NCI-H2171 treated with DMSO at 0.1 percent for 48 hours (cell line): ENCODE data around the gene PPT2.
A peak's percentile ranks its signal among the peaks of the same experiment; 100 is the strongest.
"Not testable (repeated sequence)": the region's sequence is repeated elsewhere in the genome, so short reads cannot be mapped to it uniquely, and the experiment has no call there.

Experiments used
- DNase-seq: peaks from one replicate; lab custom pipeline; 2025; lab: John Stamatoyannopoulos, UW

PPT2 gene

DNA sequence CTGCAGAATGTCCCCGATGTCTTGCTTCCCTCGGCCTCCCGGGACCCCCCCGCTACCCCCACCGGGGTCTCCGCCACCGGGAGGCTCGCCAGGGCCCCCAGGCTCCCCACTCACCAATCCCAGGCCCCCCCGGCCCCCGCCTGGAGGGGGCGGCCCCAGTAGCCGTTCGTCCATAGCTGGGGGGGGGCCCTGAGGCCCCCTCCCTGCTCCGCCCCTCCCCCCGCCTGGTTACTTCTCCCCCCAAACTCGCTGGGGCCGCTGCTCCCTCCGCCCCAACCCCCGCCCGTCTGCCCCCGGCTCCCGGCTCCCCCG, 35.8 kb downstream of the PPT2 start:
- DNase-seq, result no peak

DNA sequence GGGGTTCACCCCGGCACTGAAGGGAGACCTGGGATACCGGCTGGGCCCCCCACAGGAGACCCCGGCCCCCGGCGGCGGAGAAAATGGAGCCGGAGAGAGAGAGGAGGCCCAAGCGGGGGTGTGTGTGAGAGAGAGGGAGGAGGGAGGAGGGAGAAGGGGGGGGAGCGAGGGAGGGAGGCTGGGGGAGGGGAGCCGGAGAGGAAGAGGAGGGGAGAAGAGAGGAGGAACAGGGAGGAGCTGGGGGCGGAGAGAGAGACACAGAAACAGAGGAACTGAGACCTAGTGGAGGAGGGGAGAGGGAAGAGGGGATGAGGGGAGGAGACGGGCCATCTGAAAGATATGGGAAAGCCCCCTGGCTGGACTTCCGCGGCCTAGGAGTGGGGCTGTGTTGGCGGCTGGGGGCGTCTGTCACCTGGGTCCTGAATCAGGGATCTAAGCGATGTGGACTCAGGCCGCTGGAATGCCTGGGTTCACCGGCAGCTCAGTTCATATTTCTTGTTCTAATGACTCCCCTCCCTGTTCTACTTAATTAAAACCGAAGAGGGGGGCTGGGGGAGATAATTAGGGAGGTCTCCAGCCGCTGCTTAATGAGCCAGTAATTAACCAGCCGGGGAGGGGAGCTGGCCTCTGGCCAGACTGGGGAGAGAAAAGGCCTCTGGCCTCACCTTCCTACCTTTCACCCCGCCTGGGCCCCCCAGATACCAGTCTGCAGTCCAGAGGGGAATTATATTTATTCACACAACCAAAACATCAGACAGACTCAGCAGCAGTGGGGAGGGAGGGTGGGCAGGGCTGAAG, 36.3 kb downstream of the PPT2 start, which contains the start of gene PBX2:
Gene PBX2 (minus strand): TSS at position 149 of the 798 bp plus-strand sequence. CDS start 287 bp downstream, outside the sequence.
- peak; percentile 90 for DNase-seq

DNA sequence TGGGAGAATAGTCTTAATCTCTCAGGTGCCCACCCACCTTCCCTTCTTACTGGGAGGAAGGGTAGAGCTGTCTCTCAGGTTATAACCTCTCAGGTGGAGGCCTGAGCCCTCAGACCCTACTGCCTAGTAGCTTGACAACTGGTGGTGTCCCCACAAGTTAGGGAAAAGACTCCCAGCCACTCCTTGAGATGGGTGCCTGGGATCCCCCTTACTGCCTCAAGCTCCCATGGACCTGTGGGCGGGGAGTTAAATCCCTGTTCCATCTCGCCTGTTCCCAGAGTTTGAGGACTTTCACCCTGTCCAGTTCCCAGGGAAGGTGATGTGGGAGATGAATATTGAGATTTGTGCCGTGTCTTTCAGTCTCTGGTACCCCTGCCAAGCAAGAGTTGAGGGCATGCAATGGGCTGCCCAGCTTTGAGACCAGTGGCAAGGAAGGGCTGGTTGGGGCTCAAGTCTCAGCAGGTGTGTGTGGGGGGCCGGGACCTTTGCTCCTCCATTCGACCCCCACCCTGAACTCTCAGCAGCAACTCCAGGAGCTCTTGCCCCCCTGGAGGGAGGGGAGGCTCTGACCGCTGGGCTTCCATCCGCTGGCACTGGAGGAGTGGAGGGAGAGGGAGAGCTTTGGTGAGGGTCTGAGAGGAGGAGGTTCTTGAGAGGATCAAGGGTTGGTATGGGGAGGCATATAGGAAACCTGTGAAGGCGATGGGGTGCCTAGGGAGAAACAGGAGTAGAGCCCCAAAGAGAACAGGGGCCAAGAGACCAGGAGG, 37.2 kb downstream of the PPT2 start:
- DNase-seq, result no peak

DNA sequence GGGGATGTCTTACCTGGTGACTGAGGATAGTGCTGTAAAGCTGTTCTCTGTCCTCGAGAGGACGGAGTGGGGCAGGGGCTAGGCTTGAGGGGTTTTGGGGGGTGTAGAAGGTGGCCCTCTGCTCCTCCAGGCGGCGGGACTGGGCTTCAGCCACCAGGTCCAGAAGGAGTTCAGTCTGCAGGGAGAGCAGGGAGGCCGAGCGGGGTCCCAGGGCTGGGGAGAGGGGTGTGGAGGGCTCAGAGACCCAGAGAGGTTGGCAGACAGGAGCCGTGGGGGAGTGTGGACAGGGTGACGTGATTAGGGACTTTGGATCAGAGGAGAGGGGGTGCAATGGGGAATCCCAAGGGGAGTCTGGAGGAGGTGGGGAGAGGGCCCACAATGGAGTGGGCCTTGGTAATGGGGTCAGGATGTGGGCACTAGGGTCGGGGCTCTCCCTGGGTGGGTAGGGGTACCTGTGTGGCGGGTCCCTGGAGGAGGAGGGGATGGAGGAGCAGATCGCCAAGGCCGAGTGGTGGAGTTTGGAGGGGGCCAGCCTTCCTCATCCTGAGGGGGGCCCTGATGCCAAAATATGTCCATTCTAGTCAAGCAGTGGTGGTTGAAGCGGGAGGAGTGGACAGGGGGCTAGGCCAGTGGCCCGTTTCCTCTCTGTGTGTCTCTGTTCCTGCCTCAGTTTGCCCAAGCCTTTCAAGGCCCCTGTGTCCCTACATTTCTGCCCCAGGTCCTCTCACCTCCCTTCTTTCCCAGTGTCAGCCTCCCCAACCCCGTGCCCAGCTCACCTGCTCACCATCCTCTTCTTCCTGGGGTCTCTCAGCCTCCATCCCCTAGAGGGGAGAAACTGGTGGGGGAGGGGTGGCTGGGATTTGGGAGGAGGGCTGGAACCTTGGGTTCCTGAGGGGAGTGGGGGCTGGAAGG, 38.0 kb downstream of the PPT2 start:
- no peak for DNase-seq

DNA sequence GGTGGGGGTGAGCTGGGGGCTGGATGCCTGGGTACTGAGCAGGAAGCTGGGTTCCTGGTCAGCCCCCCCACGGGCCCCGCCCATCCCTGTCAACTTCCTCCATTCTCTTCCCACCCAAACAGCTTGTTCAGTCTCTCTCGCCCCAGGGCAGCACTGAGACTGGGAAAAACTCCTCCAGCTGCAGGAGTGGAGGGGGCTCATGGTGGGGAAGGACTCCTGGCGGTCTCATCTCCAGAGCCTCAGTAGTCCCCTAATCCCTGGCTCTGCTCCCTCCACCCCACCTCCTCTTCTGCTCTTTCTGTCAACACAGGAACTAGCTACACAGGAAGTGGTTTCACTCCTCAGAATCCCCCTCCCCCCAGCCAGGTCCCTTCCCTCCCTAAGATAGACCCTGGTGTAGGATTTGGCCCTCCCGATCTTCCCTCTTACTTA, 38.7 kb downstream of the PPT2 start, which contains the start of gene GPSM3:
Gene GPSM3 (minus strand): TSS at position 36 of the 432 bp plus-strand sequence. CDS start 130 bp downstream, outside the sequence.
- DNase-seq, result no peak

DNA sequence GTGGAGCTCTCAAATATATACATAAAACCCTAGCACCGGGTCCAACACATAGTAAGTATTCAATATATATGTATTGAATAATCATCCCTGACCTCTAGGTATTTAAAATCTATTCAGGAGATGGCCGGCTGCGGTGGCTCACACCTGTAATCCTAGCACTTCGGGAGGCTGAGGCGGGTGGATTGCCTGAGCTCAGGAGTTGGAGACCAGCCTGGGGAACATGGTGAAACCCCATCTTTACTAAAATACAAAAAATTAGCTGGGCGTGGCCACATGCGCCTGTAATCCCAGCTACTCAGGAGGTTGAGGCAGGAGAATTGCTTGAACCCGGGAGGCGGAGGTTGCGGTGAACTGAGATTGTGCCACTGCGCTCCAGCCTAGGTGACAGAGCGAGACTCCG, 39.2 kb downstream of the PPT2 start:
- DNase-seq, result not testable (repeated sequence)

DNA sequence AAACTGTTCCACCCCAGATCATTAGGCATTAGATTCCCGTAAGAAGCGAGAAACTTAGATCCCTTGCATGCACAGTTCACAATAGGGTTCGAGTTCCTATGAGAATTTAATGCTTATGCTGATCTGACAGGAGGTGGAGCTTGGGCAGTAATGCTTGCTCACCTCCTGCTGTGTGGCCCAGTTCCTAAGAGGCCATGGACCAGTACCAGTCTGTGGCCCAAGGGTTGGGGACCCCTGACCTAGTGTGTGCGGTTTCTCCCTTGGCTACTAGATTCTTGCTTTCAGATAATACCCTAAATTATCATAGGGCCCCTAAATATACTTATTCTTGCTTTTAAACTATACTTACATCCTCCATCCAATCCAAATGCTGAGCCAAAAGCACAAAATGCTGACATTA, 40.4 kb downstream of the PPT2 start:
- no peak for DNase-seq

DNA sequence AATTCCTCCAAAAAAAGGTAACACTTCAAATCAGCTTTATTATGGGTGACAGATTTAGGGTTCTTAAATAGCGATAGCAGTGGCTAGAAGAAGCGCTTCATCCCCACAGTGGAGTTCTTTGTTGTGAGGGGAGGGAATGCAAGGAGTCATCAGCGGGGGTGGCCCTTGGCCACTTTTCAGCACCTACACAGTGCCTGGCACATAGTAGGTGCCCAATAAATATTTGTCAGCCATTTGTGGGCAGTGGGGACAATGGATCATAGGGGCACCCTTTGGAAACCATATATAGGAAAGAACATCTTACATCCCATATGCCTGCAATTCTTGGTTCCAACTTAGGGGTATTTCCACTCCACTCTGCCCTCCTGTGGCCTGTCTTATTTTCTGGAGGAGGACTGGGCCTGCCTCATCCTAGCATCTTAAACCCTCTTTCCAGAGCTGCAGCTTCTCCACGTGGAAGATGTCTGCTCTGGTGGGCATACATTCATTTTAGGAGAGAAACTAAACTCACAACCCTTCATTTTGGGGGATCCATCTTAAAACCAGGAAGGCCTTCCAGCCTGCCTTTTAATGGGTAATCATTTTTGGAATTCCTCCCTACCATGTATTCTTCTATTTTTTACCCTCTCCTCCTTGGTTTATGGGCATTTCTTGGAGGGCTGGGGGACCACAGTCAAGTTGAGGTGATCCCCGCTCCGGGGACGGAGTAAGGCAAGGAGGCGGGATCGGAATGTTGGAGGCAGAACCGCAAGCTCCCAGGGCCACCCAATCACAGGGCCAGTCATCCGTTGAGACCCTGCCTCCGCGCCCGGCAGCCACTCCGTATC, 41.1 kb downstream of the PPT2 start:
- peak; percentile 73 for DNase-seq

DNA sequence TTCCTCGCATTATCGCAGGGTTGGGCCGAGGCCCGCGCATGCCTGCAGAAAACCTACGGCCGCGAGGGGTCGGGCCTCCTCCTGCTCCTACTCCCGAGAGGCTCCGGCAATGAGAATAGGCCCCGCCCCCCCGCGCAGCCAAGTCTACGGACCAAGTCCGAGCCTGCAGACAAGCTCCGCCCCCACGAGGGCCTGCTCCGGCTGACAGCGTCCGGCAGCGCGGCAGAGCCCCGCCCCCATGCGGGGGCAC, 41.6 kb downstream of the PPT2 start:
- DNase-seq, result peak; percentile 99

DNA sequence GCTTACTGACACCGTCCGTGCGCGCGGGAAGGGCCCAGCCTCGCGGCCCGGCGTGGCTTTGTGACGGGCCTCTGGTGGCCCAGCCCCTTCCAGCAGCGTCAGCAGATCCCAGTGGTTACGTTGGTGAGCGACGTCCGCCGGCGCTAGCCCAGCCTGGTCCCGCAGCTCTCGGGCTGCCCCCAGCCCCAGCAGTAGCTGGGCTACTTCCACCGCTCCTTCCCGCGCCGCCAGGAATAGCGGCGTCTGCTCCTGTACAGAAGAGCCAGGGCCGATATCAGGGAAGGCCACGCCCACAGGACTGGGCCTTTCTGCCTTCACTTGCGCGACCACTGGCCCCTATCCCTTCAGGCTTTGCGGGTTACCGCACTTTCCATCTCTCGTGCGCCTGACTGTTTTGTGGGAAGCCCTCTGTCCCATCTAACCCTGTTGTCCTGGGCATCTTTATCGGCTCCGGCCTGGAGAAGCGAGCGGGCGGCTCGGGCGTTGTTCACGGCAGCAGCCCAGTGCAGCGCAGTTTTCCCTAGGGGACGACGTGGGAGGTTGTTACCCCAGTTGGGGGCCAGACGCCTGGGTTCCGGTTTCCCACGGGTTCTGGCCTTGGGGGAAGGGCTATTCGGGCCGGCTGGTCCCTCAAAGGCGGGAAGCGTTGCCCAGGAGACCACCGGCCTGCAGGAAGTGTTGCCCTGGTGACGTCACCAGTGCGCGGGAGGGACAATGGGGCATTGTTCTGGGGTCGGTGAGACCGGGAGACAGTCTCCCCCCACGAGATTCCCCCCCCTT, 42.2 kb downstream of the PPT2 start:
- DNase-seq, result peak; percentile 77

DNA sequence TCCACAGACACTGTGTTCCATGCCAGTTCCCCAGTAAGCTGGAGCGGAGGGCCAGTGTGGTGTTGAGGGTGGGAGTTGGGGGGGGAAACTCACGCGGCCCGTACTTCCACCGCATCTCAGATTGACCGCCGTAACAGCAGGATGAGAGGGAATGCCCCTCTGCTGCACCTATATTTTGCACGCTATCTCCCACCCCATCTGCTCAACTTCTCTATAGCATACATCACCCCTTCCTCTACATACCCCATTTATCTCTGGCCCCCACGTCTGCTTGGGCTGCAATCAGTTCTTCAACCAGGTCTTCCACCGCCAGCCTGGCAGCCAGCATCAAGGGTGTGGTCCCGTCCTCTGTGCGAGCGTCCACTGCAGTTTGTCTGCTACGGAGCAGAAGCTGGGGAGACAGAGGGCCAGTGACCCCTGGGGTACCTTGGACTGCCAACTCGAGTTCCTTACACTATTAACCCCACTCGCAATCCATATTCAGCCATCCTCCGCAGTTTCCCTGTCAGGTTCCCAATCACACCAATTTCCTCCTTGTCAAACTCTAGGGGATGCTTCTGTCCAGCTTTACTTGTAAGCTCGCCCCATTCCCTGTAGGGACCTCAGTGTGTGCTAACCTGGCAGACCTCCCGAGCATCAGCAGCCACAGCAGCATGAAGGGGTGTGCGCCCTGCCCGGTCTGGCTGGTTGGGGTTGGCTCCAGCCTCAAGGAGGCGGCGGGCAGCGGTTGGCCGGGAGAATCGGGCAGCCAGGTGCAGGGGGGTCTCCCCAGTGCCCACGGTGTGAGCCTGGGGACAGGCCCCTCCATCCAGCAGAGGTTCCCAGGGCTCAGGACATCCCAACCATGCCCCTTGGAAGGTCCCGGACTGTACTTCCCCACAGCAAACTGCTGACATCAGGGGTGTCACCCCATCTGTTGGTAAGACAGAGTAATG, 43.0 kb downstream of the PPT2 start:
- DNase-seq, result no peak

DNA sequence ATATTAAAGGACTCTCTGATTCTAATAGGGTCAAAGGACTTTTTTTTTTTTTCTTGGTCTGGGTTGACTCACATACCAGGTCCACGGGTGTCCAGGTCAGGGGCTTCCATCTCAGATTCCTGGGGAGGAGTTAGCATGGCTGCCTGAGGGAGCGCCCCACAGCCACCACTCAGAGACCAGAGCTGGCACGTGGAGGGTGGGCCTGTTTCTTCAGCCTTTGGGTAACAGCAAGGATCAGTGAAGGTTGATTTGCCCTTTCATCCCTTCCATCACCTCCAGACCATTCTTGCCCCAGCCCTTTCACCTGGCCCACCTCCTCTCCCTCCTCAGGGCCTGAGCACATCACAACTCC, 44.4 kb downstream of the PPT2 start:
- DNase-seq, result no peak

DNA sequence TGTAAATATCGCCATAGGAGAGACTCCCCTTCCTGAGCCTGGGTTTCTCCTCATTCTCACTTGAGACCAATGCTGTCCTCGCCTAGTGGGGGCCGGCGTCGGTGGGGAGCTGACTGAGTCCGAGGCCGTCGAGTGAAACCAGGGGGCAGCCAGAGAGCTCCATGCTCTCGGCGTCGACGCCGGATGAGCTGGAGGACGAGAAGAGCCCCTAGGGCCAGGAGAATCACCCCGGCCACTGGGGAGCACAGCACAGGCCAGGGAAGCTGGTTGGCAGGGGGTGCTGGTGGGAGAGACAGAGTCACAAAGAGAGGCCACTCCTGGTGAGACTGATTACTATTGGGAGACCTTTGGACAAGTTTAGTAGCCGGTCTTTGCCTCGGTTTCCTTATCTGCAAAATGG, 44.9 kb downstream of the PPT2 start:
- no peak for DNase-seq

DNA sequence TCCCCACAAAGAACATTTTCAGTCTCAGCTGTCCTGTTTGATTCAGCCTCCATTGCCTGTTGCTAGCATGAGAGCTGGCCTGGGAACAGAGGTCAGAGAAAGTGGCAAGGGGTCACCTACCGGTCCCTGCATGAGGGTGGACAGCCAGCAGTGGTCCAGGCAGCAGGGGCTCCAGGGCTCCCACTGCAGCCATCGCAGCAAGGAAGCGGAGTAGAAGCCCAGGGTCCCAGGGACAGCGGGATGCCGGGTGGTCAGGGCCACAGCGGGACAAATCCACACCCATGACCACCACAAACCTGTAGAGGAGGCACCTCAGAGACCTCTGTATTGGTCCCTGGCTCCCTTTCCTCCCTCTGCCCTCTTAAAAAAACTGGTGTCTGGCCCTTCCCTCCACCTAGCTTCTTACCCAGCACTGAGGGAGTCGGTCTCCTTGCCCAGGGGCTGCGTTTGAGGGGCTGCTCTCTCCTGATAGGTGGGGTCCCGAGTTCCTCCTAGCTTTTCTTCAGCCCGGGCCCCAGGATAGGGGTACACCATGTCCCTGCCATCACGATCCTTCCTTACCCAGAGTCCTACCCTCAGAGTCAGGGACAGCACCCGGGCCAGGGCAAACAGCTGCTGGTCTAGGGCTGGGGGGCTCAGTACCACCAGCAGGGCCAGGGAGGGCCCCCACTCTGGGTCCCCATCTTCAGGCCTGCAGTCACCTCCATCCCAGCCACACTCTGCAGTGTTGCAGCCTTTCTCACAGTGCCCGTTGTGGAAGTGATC, 47.0 kb downstream of the PPT2 start:
- DNase-seq, result no peak

DNA sequence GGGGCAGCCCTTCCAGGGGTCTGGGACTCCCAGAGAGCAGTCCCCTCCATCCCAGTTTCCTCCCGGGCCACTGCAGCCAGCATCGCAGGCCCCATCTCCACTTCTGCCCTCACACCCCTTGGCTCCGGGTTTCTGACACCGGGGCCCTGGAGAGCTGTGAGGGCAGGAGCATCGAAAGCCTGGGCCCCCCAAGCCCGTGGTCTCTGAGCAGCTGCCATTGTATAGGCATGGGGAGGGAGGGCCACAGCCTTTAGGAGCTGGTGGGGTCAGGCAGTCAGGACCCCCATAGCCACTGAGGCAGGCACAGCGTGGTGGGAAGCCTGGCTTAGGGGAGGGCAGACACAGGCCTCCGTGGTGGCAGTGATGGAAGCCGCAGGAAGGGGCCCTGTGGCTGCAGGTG, 48.2 kb downstream of the PPT2 start:
- DNase-seq, result no peak

DNA sequence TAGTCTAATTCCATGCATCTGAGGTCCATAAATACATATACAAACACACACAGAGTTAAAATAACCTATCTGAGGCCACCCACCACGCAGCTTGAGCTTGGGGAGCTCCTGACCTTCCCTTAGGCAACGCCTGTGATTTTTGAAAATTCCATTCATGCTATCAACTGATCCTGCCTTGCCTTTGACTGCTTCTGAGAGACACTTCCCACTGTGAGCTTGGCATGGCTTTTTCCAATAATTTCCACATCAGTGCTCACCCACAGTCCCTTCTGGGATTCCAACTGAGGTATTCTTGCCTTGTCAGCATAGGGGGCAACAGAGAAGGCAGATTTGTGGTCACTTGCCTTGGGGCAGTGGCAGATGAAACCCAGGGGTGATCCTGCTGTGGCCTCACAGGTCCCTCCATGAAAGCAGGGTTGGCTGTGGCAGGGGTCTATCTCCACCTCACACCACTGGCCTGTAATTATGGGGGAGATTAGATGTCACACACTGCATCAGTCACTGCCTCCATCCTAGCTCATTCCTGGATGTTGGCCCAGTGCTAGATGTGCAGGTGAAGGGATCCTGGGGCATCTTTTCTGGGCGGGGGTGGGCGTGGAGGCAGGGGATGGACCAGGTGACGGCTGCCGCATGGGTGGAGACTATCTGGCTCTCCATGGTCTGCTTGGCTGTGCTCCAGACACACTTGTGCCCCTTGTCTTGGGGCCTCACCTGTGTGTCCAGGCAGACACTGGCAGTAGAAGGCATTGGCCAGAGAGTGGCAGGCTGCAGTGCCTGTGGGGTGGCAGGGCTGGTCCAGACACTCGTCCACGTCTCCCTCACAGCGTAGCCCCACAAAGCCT, 49.7 kb downstream of the PPT2 start:
- DNase-seq, result peak; percentile 6

DNA sequence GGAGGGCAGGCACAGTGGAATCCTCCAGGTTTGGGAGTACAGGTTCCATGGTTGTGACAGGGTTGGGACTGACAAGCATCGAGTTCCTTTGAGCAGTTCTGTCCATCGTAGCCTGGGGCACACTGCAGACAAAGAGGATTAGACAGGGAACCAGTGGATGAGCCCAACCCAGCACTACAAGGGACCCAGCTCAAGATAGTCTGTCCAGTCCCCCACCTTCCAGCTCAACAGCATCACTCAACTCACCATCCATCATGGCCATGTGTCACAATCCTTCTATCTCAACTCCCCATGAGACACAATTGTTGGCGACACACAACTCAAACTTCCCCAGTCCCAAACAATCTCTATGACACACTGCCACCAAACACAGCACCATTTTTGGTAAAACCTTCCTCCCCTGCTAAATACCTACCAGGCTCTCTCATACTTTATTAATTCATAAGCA, 50.4 kb downstream of the PPT2 start:
- DNase-seq, result no peak

DNA sequence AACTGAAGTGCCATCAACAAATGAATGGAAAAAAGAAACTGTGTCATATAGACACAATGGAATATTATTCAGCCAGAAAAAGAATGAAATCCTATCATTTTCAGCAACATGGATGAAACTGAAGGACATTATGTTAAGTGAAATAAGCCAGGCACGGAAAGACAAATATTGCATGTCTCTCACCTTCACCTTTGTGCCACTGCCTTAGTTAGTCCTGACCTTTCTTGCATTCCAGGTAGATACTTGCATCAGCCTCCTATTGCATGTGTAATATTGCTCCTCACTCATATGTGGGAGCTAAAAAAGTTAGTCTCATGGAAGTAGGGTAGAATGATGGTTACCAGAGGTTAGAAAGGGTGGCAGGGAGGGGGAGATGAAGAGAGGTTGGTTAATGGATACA, 55.1 kb downstream of the PPT2 start:
- DNase-seq, result no peak
